GM23248 (cell line): ENCODE results near the gene ATP1A3. TPM values are rescaled to one million over a fixed set of nuclear protein-coding genes. Genes with fewer than 3 reads are reported as not detected.
"Not testable (repeated sequence)": the region's sequence is repeated elsewhere in the genome, so short reads cannot be mapped to it uniquely, and the experiment has no call there.

Source experiments
- DNase-seq: peaks from one replicate; pipeline ENCODE4 v3.0.0-alpha.2; 2015
- H2AFZ ChIP-seq: fragments of 200-600 bp; sonication (generic); 2 replicates; pipeline ENCODE4 v1.6.1; 2016; ENCODE audit warnings: antibody characterized with exemption
- H3F3A ChIP-seq: fragments of 200-600 bp; sonication (generic); 2 replicates; pipeline ENCODE4 v1.6.1; 2016; ENCODE audit warnings: mild to moderate bottlenecking, antibody characterized with exemption, mixed run types; ENCODE audit not compliant: insufficient read depth
- H3K27ac ChIP-seq: fragments of 200-600 bp; sonication (generic); 2 replicates; pipeline ENCODE4 v1.5.1; 2016; ENCODE audit warnings: mild to moderate bottlenecking
- H3K27me3 ChIP-seq: fragments of 200-600 bp; sonication (generic); replicated peaks from 2 replicates; pipeline ENCODE4 v1.6.1; 2016; ENCODE audit warnings: mild to moderate bottlenecking; ENCODE audit not compliant: insufficient read depth
- H3K36me3 ChIP-seq: fragments of 200-600 bp; sonication (generic); 2 replicates; pipeline ENCODE4 v1.6.1; 2016; ENCODE audit warnings: low read depth, mild to moderate bottlenecking
- H3K4me1 ChIP-seq: fragments of 200-600 bp; sonication (generic); 2 replicates; pipeline ENCODE4 v1.6.1; 2016; ENCODE audit warnings: mild to moderate bottlenecking; ENCODE audit not compliant: insufficient read depth
- H3K4me2 ChIP-seq: fragments of 200-600 bp; sonication (generic); one replicate; pipeline ENCODE4 v1.6.1; 2016; ENCODE audit warnings: mild to moderate bottlenecking; ENCODE audit not compliant: unreplicated experiment
- H3K4me3 ChIP-seq: fragments of 200-600 bp; sonication (generic); 2 replicates; pipeline ENCODE4 v1.5.1; 2016; ENCODE audit warnings: mild to moderate bottlenecking
- H3K79me2 ChIP-seq: fragments of 200-600 bp; sonication (generic); 2 replicates; pipeline ENCODE4 v1.6.1; 2016; ENCODE audit warnings: mild to moderate bottlenecking; ENCODE audit not compliant: insufficient read depth
- H3K9ac ChIP-seq: fragments of 200-600 bp; sonication (generic); 2 replicates; pipeline ENCODE4 v1.6.1; 2016; ENCODE audit warnings: mild to moderate bottlenecking
- H3K9me2 ChIP-seq: fragments of 200-600 bp; sonication (generic); 2 replicates; pipeline ENCODE4 v1.6.1; 2016; ENCODE audit warnings: mixed run types, mild to moderate bottlenecking, moderate library complexity; ENCODE audit not compliant: insufficient read depth
- H3K9me3 ChIP-seq: fragments of 200-600 bp; sonication (generic); one replicate; pipeline ENCODE4 v1.6.1; 2017; ENCODE audit warnings: low read depth
- H4K20me1 ChIP-seq: fragments of 200-600 bp; sonication (generic); 2 replicates; pipeline ENCODE4 v1.6.0; 2016; ENCODE audit not compliant: insufficient read depth
- EZH2 ChIP-seq: fragments of 200-600 bp; sonication (generic); IDR thresholded peaks from 2 replicates; pipeline ENCODE4 v1.6.1; 2018; ENCODE audit warnings: antibody characterized with exemption, mild to moderate bottlenecking; ENCODE audit not compliant: insufficient read depth, poor library complexity, severe bottlenecking
- EZH2phosphoT487 ChIP-seq: fragments of 200-600 bp; sonication (generic); IDR thresholded peaks from 2 replicates; pipeline ENCODE4 v1.6.1; 2018; ENCODE audit warnings: antibody characterized with exemption, moderate library complexity, mild to moderate bottlenecking, low read depth; ENCODE audit not compliant: insufficient read depth
- WGBS, 2 experiments: methylation state at CpG; one replicate each; pipeline ENCODE4 v1.1.6; 2015 to 2017; ENCODE audit warnings: low lambda C conversion rate in 2 of 2, low coverage in 1 of 2; ENCODE audit errors: missing lambda C conversion rate in 2 of 2; 5-methylcytosine and 5-hydroxymethylcytosine counted together
- in situ Hi-C: fragments of 300-500 bp; cut with MboI; formaldehyde crosslinking; loops from 2 replicates; pipeline ENCODE4 v1.15.0; 2020
- polyA plus RNA-seq: library from polyadenylated mRNA; unstranded; fragments of >200 nt; fragmentation: Nextera tagmentation; extraction: Ambion mirVana; gene quantifications from 2 replicates; pipeline ENCODE4 v1.2.1, GENCODE V29; 2016
- total RNA-seq: library from RNA; depleted of rRNA; stranded (reverse); fragments of >200 nt; shearing (Covaris generic); gene quantifications from 2 replicates; pipeline ENCODE4 v1.2.3, GENCODE V29; 2014

ATP1A3 gene
- total and polyA plus RNA-seq, 2 experiments from 2014 or later = 0.11 to 0.36 TPM

DNA sequence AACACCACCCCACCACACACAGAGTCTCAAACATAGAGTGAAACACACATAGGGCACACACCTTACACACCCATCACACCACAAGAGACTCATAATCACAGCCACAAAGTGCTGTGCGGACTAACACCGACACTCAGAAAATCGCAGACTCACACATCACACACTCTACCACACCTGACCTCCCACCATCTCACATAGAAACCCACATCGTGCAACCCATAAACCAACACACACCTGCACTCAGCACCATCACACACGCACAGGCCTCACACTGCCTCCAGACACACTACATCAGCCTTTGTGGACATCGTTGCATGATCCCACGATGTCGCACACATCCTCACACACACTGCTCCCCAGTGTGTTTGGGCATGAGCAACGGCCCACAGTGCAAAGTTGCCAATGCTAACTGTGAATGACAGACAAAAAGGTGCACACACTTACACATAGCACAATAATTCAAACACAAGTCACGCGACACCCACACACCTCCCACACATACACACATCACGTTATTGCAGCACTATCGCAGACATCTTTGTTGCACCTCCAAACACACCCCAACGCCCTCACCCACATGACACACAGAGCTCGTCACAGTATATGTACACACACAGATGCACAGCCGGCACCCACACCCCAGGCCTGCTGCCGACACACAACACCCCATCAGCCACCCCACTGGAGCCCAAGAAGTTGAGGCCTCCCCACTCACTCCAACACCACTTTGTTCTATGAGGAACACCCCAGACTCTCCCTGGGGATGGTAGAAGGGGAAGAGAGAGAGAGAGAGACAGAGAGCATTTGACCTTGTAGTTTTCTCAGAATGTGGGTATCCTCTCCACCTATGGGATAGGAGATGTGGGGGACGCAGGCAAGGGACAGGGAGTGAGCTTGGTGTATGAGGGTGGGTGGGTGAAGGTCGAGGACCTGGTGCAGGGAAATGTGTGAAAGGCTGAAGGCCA lies 1.2 kb upstream of the ATP1A3 start:
- Histone ChIP-seq H4K20me1 (no peaks in the 10 kb centered on the region), H3K9ac (no peak overlapping the region), H3F3A (no peaks in the 10 kb centered on the region), H3K4me1 (no peaks in the 10 kb centered on the region), H3K36me3 (no peaks in the 10 kb centered on the region), H2AFZ (no peak overlapping the region), H3K9me3 (no peaks in the 10 kb centered on the region), H3K4me2 (no peak overlapping the region), H3K27me3 (peaks cover 19% of the 10 kb centered on the region), H3K4me3 (no peak overlapping the region), H3K9me2 (no peaks in the 10 kb centered on the region), H3K27ac (no peak overlapping the region), H3K79me2 (no peaks in the 10 kb centered on the region)
- no peak for DNase-seq
- 67 to 72% methylated on average over 19 of the region's 19 CpGs for whole genome bisulfite sequencing, 2 experiments
- in situ Hi-C loops = no loop called here
- TF ChIP-seq EZH2 = no peak
- TF ChIP-seq EZH2phosphoT487 = no peak

DNA sequence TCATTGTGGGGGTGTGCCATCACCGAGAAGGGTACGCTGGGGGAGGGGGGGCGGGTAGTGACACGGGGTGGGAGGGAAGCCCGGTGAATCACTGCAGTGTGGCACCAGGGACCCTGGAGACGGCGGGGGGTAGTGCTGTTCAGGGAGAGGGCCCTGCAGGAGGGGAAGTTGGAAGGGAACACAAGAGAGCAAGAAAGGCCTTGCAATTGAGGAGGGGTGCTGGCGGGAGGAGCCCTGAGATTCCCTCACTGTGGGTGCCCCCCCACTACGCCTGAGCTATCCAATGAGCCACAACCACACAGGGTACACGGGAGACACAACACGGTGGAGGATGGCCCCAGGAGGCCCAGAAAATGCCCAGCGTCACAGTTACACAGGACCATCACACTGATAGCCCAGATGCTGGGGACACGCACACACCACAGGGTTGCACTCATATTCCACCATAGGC lies 516 bp upstream of the ATP1A3 start:
- H3K27ac ChIP-seq = no peak overlapping the region
- no peak overlapping the region; the same call in 1 of the 2 replicates for H2AFZ ChIP-seq
- H3K4me1 ChIP-seq = no peaks in the 10 kb centered on the region
- H3K36me3 ChIP-seq = no peaks in the 10 kb centered on the region
- H3K4me3 ChIP-seq = no peak overlapping the region; the same call in 1 of the 2 replicates
- no peak for TF ChIP-seq EZH2phosphoT487
- no peak for TF ChIP-seq EZH2
- DNase-seq = no peak
- no peaks in the 10 kb centered on the region for H4K20me1 ChIP-seq
- H3F3A ChIP-seq = no peaks in the 10 kb centered on the region
- peaks cover 19% of the 10 kb centered on the region for H3K27me3 ChIP-seq
- H3K4me2 ChIP-seq = no peak overlapping the region
- no peaks in the 10 kb centered on the region for H3K9me3 ChIP-seq
- WGBS, 2 experiments = 13 to 25% methylated on average over 8 to 10 of the region's 13 CpGs
- H3K9ac ChIP-seq = no peak overlapping the region
- no peaks in the 10 kb centered on the region for H3K79me2 ChIP-seq
- no peaks in the 10 kb centered on the region for H3K9me2 ChIP-seq
- in situ Hi-C loops = no loop called here

GRCh38 chr19:41991925-41992569 lies 2.0 kb downstream of the ATP1A3 start:
- H3K9me3 ChIP-seq, H3K4me3 ChIP-seq, H3K36me3 ChIP-seq, H3K79me2 ChIP-seq, DNase-seq, in situ Hi-C loops, H3K9me2 ChIP-seq, H3F3A ChIP-seq, H3K4me1 ChIP-seq, H3K9ac ChIP-seq, H4K20me1 ChIP-seq, H3K27ac ChIP-seq, H2AFZ ChIP-seq, H3K4me2 ChIP-seq: not testable (repeated sequence)
- H3K27me3 ChIP-seq = peaks cover 25% of the 10 kb centered on the region
- WGBS, 2 experiments = 40 to 60% methylated on average over 6 to 11 of the region's 11 CpGs

DNA sequence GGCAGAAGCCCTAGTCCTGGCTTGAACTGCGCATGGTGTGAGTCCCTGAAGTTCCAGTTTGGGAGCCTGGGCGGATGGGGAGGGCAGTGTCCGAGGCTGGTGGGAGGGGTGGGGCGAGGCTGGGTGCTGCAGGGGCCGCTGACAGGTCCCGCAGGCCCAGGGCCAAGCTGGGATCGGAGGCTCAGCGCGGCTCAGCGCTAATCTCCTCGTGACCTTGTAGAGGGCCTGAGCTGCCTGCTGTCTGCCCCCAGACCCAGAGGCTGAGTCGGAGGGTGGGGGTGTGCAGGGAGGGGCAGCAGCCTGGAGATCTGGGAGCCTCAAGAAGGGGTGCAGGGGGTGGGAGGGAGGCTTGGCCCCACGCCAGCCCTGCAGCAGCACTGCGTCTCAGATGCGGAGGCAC lies 3.0 kb downstream of the ATP1A3 start:
- DNase-seq = no peak
- Histone ChIP-seq H3K9me3 (no peaks in the 10 kb centered on the region), H3K4me1 (no peaks in the 10 kb centered on the region), H3K27me3 (peaks cover 29% of the 10 kb centered on the region), H2AFZ (no peak overlapping the region), H3K9me2 (no peaks in the 10 kb centered on the region), H4K20me1 (no peaks in the 10 kb centered on the region), H3K4me3 (no peak overlapping the region), H3F3A (no peaks in the 10 kb centered on the region), H3K9ac (no peak overlapping the region), H3K36me3 (no peaks in the 10 kb centered on the region), H3K79me2 (no peaks in the 10 kb centered on the region), H3K27ac (no peak overlapping the region), H3K4me2 (no peak overlapping the region)
- no peak for TF ChIP-seq EZH2phosphoT487
- no peak for TF ChIP-seq EZH2
- WGBS, 2 experiments = 17 to 35% methylated on average over 2 to 15 of the region's 15 CpGs
- in situ Hi-C loops = no loop called here
